BLaER1 treated with 17β-estradiol and CSF1 and Interleukin-3, amounts not matched to agents 10 nM and 100 nM (cell line): Measurements from ENCODE around the gene CDH4.
A peak's percentile ranks its signal among the peaks of the same experiment; 100 is the strongest.

ENCODE experiments used
- H3K27ac ChIP-seq, 11 experiments: shearing (Covaris generic); formaldehyde crosslinking; 2 replicates each; pipeline ENCODE4 v1.8.1; 2022
- H3K27me3 ChIP-seq, 11 experiments: shearing (Covaris generic); formaldehyde crosslinking; 2 replicates each; pipeline ENCODE4 v1.8.1; 2022
- H3K36me3 ChIP-seq, 11 experiments: shearing (Covaris generic); formaldehyde crosslinking; 2 replicates each; pipeline ENCODE4 v1.8.1; 2022
- H3K4me1 ChIP-seq, 10 experiments: shearing (Covaris generic); formaldehyde crosslinking; 2 replicates each; pipeline ENCODE4 v1.8.1; 2022
- H3K4me2 ChIP-seq, 11 experiments: shearing (Covaris generic); formaldehyde crosslinking; 2 replicates each; pipeline ENCODE4 v1.8.1; 2022
- H3K4me3 ChIP-seq, 10 experiments: shearing (Covaris generic); formaldehyde crosslinking; 2 replicates each; pipeline ENCODE4 v1.8.1; 2022
- H3K9ac ChIP-seq, 11 experiments: shearing (Covaris generic); formaldehyde crosslinking; 2 replicates each; pipeline ENCODE4 v1.8.1; 2022
- H3K9me3 ChIP-seq, 11 experiments: shearing (Covaris generic); formaldehyde crosslinking; replicated peaks in 1 of 11; 2 replicates each; pipeline ENCODE4 v1.8.1; 2022
- H4K20me1 ChIP-seq, 11 experiments: shearing (Covaris generic); formaldehyde crosslinking; 2 replicates each; pipeline ENCODE4 v1.8.1; 2022
- Cebpa-rat ChIP-seq, 11 experiments: shearing (Covaris generic); IDR thresholded peaks; 2 replicates each; pipeline ENCODE4 v1.8.1; 2022

CDH4 gene

GRCh38 chr20:61879694-61880093 is 627.6 kb downstream of the CDH4 start:
- Histone ChIP-seq H3K4me1 (peaks cover 38 to 51% (median 46%) of the 10 kb centered on the region in 10 experiments), H4K20me1 (peaks cover 0 to 16% (median 0%) of the 10 kb centered on the region in 11 experiments; a peak in 4 of 22 replicates), H3K9ac (no peak overlapping the region), H3K4me2 (no peak overlapping the region; a peak in 1 of 22 replicates), H3K9me3 (no peaks in the 10 kb centered on the region), H3K27me3 (peaks cover 0 to 33% (median 0%) of the 10 kb centered on the region in 11 experiments; a peak in 6 of 22 replicates), H3K4me3 (no peak overlapping the region), H3K27ac (no peak overlapping the region), H3K36me3 (no peaks in the 10 kb centered on the region)
- TF ChIP-seq Cebpa-rat (IDR thresholded peaks at IDR 0.05) = no peak

- peaks cover 0 to 37% (median 0%) of the 10 kb centered on the region in 11 experiments; a peak in 6 of 22 replicates for H3K27me3 ChIP-seq
- peak overlapping the region in 1 of 11 experiments; percentile 86; a peak in 1 of 22 replicates for H3K4me2 ChIP-seq
- H3K9ac ChIP-seq = no peak overlapping the region
- no peak overlapping the region for H3K27ac ChIP-seq
- no peaks in the 10 kb centered on the region for H3K36me3 ChIP-seq
- TF ChIP-seq Cebpa-rat (IDR thresholded peaks at IDR 0.05) = no peak
- H4K20me1 ChIP-seq = peaks cover 0 to 22% (median 1%) of the 10 kb centered on the region in 11 experiments; a peak in 6 of 22 replicates
- no peaks in the 10 kb centered on the region for H3K9me3 ChIP-seq
- no peak overlapping the region for H3K4me3 ChIP-seq
- peaks cover 39 to 61% (median 56%) of the 10 kb centered on the region in 10 experiments for H3K4me1 ChIP-seq
Measured at GRCh38 chr20:61880706-61881105, 628.6 kb downstream of the CDH4 start.

- H3K4me3 ChIP-seq = no peak overlapping the region
- H3K4me1 ChIP-seq = peaks cover 39 to 68% (median 63%) of the 10 kb centered on the region in 10 experiments
- H3K27me3 ChIP-seq = peaks cover 0 to 43% (median 0%) of the 10 kb centered on the region in 11 experiments; a peak in 6 of 22 replicates
Measured at GRCh38 chr20:61881416-61881815, 629.4 kb downstream of the CDH4 start.

GRCh38 chr20:61881861-61882260 is 629.8 kb downstream of the CDH4 start:
- Histone ChIP-seq H3K4me3 (no peak overlapping the region), H3K4me1 (peaks cover 39 to 72% (median 68%) of the 10 kb centered on the region in 10 experiments), H3K27me3 (peaks cover 0 to 45% (median 0%) of the 10 kb centered on the region in 11 experiments; a peak in 6 of 22 replicates), H4K20me1 (peaks cover 0 to 34% (median 12%) of the 10 kb centered on the region in 11 experiments; a peak in 10 of 22 replicates), H3K9ac (no peak overlapping the region), H3K4me2 (peak overlapping the region; percentile 83 to 94 (median 88)), H3K36me3 (no peaks in the 10 kb centered on the region), H3K27ac (no peak overlapping the region), H3K9me3 (no peaks in the 10 kb centered on the region)
- no peak for TF ChIP-seq Cebpa-rat (IDR thresholded peaks at IDR 0.05)

More at GRCh38 chr20:61881416-61881815, 629.4 kb downstream of the CDH4 start:
- TF ChIP-seq Cebpa-rat (IDR thresholded peaks at IDR 0.05) = no peak
- Histone ChIP-seq H3K27ac (no peak overlapping the region), H3K9me3 (no peaks in the 10 kb centered on the region), H4K20me1 (peaks cover 0 to 30% (median 8%) of the 10 kb centered on the region in 11 experiments; a peak in 10 of 22 replicates), H3K9ac (no peak overlapping the region), H3K36me3 (no peaks in the 10 kb centered on the region), H3K4me2 (peak overlapping the region in 9 of 11 experiments; percentile 83 to 91 (median 88); a peak in 17 of 22 replicates)

- H3K9ac ChIP-seq = peak overlapping the region in 7 of 11 experiments; percentile 35 to 57 (median 44); a peak in 9 of 22 replicates
- H3K4me3 ChIP-seq = peak overlapping the region in 7 of 10 experiments; percentile 23 to 54 (median 39); a peak in 11 of 20 replicates
- peak overlapping the region in 3 of 11 experiments; percentile 17 to 27 (median 22); a peak in 2 of 22 replicates for H3K27ac ChIP-seq
- H4K20me1 ChIP-seq = peaks cover 0 to 41% (median 12%) of the 10 kb centered on the region in 11 experiments; a peak in 10 of 22 replicates
- H3K27me3 ChIP-seq = peaks cover 0 to 45% (median 0%) of the 10 kb centered on the region in 11 experiments; a peak in 6 of 22 replicates
- no peaks in the 10 kb centered on the region for H3K9me3 ChIP-seq
- peak overlapping the region; percentile 83 to 94 (median 88) for H3K4me2 ChIP-seq
- no peak for TF ChIP-seq Cebpa-rat (IDR thresholded peaks at IDR 0.05)
- H3K36me3 ChIP-seq = no peaks in the 10 kb centered on the region
- peaks cover 39 to 83% (median 79%) of the 10 kb centered on the region in 10 experiments for H3K4me1 ChIP-seq
Measured at GRCh38 chr20:61882716-61883615, 630.9 kb downstream of the CDH4 start.

GRCh38 chr20:61883857-61884393 is 631.9 kb downstream of the CDH4 start:
- Histone ChIP-seq H3K27ac (no peak overlapping the region), H3K4me2 (peak overlapping the region in 10 of 11 experiments; percentile 83 to 91 (median 87); a peak in 19 of 22 replicates), H3K4me3 (no peak overlapping the region), H3K9me3 (no peaks in the 10 kb centered on the region), H3K36me3 (no peaks in the 10 kb centered on the region), H3K9ac (peak overlapping the region in 3 of 11 experiments; percentile 28 to 38 (median 37); a peak in 3 of 22 replicates), H3K4me1 (peaks cover 30 to 87% (median 78%) of the 10 kb centered on the region in 10 experiments), H3K27me3 (peaks cover 0 to 45% (median 0%) of the 10 kb centered on the region in 11 experiments; a peak in 6 of 22 replicates), H4K20me1 (peaks cover 0 to 47% (median 12%) of the 10 kb centered on the region in 11 experiments; a peak in 10 of 22 replicates)
- no peak for TF ChIP-seq Cebpa-rat (IDR thresholded peaks at IDR 0.05)

GRCh38 chr20:61884571-61885389 is 632.7 kb downstream of the CDH4 start:
- no peak overlapping the region for H3K27ac ChIP-seq
- H4K20me1 ChIP-seq = peaks cover 0 to 47% (median 12%) of the 10 kb centered on the region in 11 experiments; a peak in 9 of 22 replicates
- no peaks in the 10 kb centered on the region; a peak in 1 of 22 replicates for H3K9me3 ChIP-seq
- no peak overlapping the region for H3K4me3 ChIP-seq
- H3K4me2 ChIP-seq = peak overlapping the region in 10 of 11 experiments; percentile 34 to 91 (median 87); a peak in 17 of 22 replicates
- 0 out of 22 replicates have a peak overlapping the region, but pooled peaks of 1 of the 11 experiments have one; percentile 28 for H3K9ac ChIP-seq
- peaks cover 0 to 45% (median 0%) of the 10 kb centered on the region in 11 experiments; a peak in 6 of 22 replicates for H3K27me3 ChIP-seq
- peaks cover 26 to 80% (median 74%) of the 10 kb centered on the region in 10 experiments for H3K4me1 ChIP-seq
- 0 out of 22 replicates have a peak, but pooled peaks of 1 of the 11 experiments have one; percentile 18 for TF ChIP-seq Cebpa-rat (IDR thresholded peaks at IDR 0.05)
- H3K36me3 ChIP-seq = no peaks in the 10 kb centered on the region
